Esophagus muscularis mucosa (tissue), 2 donors: ENCODE measurements around the gene TCF7L2.

ENCODE experiments used
- EP300 ChIP-seq: sonication (generic); formaldehyde crosslinking; IDR thresholded peaks from one replicate; pipeline ENCODE4 v1.6.1; 2017; ENCODE audit warnings: antibody characterized with exemption
- POLR2A ChIP-seq: fragments of 450-650 bp; IDR thresholded peaks from one replicate; pipeline ENCODE4 v1.6.1; 2017; ENCODE audit warnings: antibody characterized with exemption, moderate library complexity, mild to moderate bottlenecking, low read depth

DNA sequence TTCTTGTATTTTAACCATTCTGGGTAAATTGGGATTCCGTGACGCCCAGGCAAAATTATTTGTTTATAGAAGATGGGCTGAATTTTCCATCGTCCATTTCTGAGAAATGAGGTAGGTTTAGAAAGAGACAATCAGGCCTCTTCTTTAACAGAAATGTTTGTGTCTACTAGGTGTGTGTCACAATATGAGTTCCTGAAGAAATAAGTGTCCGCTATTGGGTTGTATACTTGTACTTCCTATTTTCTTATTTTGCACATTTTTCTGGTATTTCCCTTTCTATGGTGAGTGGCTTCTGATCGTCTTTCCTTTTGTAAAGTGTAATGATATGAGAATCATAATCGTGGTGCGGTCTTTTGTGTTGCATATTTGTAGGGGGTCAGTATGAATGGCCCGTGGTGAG lies 83.9 kb downstream of the TCF7L2 start:
- no peak for TF ChIP-seq EP300
- TF ChIP-seq POLR2A = no peak
